HEK293 (cell line): ENCODE data around the gene AFF4.
"Not testable (repeated sequence)": the region's sequence is repeated elsewhere in the genome, so short reads cannot be mapped to it uniquely, and the experiment has no call there.

ENCODE experiments used
- CTCF ChIA-PET: fragments of 350-600 bp; formaldehyde crosslinking; extraction: SDS; loops from one replicate; lab custom pipeline; 2021; ENCODE audit warnings: antibody characterized with exemption; lab: Yijun Ruan, JAX
- POLR2A ChIA-PET: fragments of 300-600 bp; formaldehyde crosslinking; extraction: SDS; loops from one replicate; lab custom pipeline; 2020; ENCODE audit warnings: antibody characterized with exemption, inconsistent platforms; lab: Yijun Ruan, JAX
- H3K27ac ChIP-seq: fragments of 200-500 bp; sonication (Bioruptor generic); 2 replicates; pipeline ENCODE4 v1.5.1; 2014; ENCODE audit warnings: low read depth, low read length, control low read depth, inconsistent platforms; ENCODE audit errors: extremely low read depth
- H3K36me3 ChIP-seq, 2 experiments: fragments of 200-500 bp in 1 of 2; sonication (Bioruptor generic) in 1 of 2; 1 replicate in 1 of 2; 2 replicates in 1 of 2; pipeline ENCODE4 v1.5.1; 2014 to 2017; ENCODE audit warnings: inconsistent platforms in 2 of 2, low read length in 2 of 2; ENCODE audit not compliant: control insufficient read depth in 2 of 2, insufficient read depth in 1 of 2
- H3K4me1 ChIP-seq: fragments of 200-500 bp; sonication (Bioruptor generic); 2 replicates; pipeline ENCODE4 v1.5.1; 2014; ENCODE audit warnings: mild to moderate bottlenecking, low read length, inconsistent platforms; ENCODE audit not compliant: control insufficient read depth, insufficient read depth
- H3K4me3 ChIP-seq: 2 replicates; pipeline ENCODE4 v1.5.1; 2011; ENCODE audit warnings: low read depth, mild to moderate bottlenecking, control low read depth, low read length, moderate library complexity
- H3K9me3 ChIP-seq: fragments of 200-500 bp; sonication (Bioruptor generic); 2 replicates; pipeline ENCODE4 v1.5.1; 2014; ENCODE audit warnings: low read depth, low read length, inconsistent platforms; ENCODE audit not compliant: control insufficient read depth, insufficient read depth
- KLF16 ChIP-seq: fragments of 450-650 bp; formaldehyde crosslinking; IDR thresholded peaks from 2 replicates; pipeline ENCODE4 v1.5.1; 2017; ENCODE audit warnings: missing biosample characterization, missing genetic modification characterization
- ZBTB21 ChIP-seq: fragments of 450-650 bp; formaldehyde crosslinking; IDR thresholded peaks from 2 replicates; pipeline ENCODE4 v1.5.1; 2017; ENCODE audit warnings: missing biosample characterization, missing genetic modification characterization
- ZFP69B ChIP-seq: fragments of 450-650 bp; formaldehyde crosslinking; IDR thresholded peaks from 2 replicates; pipeline ENCODE4 v1.5.1; 2016; ENCODE audit warnings: missing biosample characterization, missing genetic modification characterization
- ZNF366 ChIP-seq: fragments of 450-650 bp; formaldehyde crosslinking; conservative IDR thresholded peaks from 2 replicates; pipeline ENCODE4 v1.5.1; 2016; ENCODE audit warnings: missing biosample characterization, missing genetic modification characterization
- ZNF473 ChIP-seq: fragments of 450-650 bp; formaldehyde crosslinking; IDR thresholded peaks from 2 replicates; pipeline ENCODE4 v1.5.1; 2017; ENCODE audit warnings: missing biosample characterization, missing genetic modification characterization
- ZNF654 ChIP-seq: fragments of 450-650 bp; formaldehyde crosslinking; IDR thresholded peaks from 2 replicates; pipeline ENCODE4 v1.5.1; 2016; ENCODE audit warnings: low read depth, missing biosample characterization, missing genetic modification characterization
- ZNF776 ChIP-seq: fragments of 450-650 bp; formaldehyde crosslinking; IDR thresholded peaks from 2 replicates; pipeline ENCODE4 v1.5.0; 2017; ENCODE audit warnings: missing biosample characterization, missing genetic modification characterization, borderline replicate concordance
- ZNF777 ChIP-seq: fragments of 450-650 bp; formaldehyde crosslinking; IDR thresholded peaks from 2 replicates; pipeline ENCODE4 v1.5.1; 2017; ENCODE audit warnings: missing biosample characterization, missing genetic modification characterization, borderline replicate concordance
- TF ChIP-seq, protein P1 (sequence below): fragments of 450-650 bp; formaldehyde crosslinking; IDR thresholded peaks from 2 replicates; pipeline ENCODE4 v1.5.1; 2016; ENCODE audit warnings: missing biosample characterization, missing genetic modification characterization
- TF ChIP-seq, protein P2 (sequence below): fragments of 450-650 bp; formaldehyde crosslinking; IDR thresholded peaks from 2 replicates; pipeline ENCODE4 v1.5.1; 2016; ENCODE audit warnings: missing biosample characterization, missing genetic modification characterization
- TF ChIP-seq, protein P3 (sequence below): fragments of 450-650 bp; formaldehyde crosslinking; IDR thresholded peaks from 2 replicates; pipeline ENCODE4 v1.5.1; 2016; ENCODE audit warnings: missing biosample characterization, missing genetic modification characterization, borderline replicate concordance

AFF4 gene

DNA sequence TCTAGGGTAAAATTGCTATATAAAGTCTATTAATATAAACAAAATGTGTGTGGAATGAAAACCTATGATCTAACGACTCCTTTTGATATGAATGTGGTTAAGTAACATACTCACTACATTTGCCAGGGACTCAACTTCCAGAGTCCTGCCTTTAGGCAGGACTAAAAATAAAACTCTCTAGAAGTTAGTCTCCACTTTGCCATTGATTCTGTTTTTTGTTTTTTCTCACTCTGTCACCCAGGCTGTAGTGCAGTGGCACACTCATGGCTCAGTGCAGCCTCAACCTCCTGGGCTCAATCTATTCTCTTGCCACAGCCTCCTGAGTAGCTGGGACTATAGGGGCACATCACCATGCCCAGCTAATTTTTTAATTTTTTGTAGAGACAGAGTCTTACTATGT, 32.9 kb upstream of the AFF4 start (continued):
- TF ChIP-seq, protein P1, sequence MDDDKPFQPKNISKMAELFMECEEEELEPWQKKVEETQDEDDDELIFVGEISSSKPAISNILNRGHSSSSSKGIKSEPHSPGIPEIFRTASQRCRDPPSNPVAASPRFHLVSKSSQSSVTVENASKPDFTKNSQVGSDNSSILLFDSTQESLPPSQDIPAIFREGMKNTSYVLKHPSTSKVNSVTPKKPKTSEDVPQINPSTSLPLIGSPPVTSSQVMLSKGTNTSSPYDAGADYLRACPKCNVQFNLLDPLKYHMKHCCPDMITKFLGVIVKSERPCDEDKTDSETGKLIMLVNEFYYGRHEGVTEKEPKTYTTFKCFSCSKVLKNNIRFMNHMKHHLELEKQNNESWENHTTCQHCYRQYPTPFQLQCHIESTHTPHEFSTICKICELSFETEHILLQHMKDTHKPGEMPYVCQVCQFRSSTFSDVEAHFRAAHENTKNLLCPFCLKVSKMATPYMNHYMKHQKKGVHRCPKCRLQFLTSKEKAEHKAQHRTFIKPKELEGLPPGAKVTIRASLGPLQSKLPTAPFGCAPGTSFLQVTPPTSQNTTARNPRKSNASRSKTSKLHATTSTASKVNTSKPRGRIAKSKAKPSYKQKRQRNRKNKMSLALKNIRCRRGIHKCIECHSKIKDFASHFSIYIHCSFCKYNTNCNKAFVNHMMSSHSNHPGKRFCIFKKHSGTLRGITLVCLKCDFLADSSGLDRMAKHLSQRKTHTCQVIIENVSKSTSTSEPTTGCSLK (tag by site-specific recombination), result no peak
- TF ChIP-seq ZNF654, result no peak

DNA sequence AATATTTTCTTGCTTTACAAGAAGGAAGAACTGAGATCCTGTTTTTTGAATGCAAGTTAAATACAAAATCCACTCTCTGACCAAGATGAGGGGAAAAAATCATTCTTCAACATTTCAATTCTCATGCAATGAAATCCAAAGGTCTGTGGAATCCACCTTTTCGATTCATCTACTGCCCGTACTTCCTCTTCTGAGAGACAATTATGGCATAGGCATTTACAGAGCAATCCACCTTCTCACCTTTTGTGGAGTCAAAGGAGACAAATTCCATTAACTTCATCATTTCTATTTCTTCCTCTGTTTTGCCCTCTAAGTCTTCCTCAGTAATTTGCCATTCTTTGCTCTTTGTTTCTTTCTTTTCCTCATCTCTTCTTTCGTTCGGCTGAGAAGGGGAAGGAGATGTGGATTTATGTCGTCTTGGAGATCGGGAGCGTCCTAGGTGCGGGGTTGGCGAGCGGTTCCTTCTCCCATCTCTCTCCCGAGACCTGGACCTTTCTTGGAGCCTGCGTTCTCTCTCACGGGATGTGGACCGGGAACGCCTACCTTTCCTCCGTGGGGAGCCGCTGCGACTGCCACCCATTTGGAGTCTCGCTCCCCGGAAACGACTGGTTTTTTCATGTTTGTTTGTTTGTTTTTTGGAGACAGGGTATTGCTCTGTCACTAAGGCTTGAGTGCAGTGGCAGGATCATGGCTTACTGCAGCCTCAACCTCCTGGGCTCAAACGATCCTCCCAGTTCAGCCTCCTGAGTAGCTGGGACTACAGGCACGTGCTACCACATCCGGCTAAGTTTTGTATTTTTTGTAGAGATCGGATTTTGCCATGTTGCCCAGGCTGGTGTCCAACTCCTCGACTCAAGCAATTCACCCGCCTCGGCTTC, 24.3 kb upstream of the AFF4 start:
- H3K4me3 ChIP-seq, result no peak overlapping the region
- CTCF ChIA-PET, result no interaction called here
- no peak for TF ChIP-seq ZFP69B (tag by site-specific recombination)
- TF ChIP-seq ZNF366, result 0 out of 2 replicates have a peak, but pooled peaks have one; percentile 19
- TF ChIP-seq ZNF777 (tag by site-specific recombination), result no peak
- TF ChIP-seq ZNF776, result no peak
- TF ChIP-seq, all 188 proteins: peak for 1
- Histone ChIP-seq H3K4me1 (no peaks in the 10 kb centered on the region), H3K9me3 (no peaks in the 10 kb centered on the region), H3K27ac (no peak overlapping the region), H3K36me3 (no peaks in the 10 kb centered on the region)
- POLR2A ChIA-PET, result interaction anchor here (0.6 kb wide), 1 partner anchor 12 kb away, joined by 4 read pairs; no protein-coding TSS in a partner anchor

DNA sequence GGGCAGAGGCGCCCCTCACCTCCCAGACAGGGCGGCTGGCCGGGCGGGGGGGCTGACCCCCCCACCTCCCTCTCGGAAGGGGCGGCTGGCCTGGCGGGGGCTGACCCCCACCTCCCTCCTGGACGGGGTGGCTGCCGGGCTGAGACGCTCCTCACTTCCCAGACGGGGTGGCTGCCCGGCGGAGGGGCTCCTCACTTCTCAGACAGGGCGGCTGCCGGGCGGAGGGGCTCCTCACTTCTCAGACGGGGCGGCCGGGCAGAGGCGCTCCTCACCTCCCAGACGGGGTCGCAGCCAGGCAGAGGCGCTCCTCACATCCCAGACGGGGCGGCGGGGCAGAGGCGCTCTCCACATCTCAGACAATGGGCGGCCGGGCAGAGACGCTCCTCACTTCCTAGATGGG, 19.5 kb upstream of the AFF4 start:
- H3K36me3 ChIP-seq, H3K27ac ChIP-seq, H3K9me3 ChIP-seq, H3K4me1 ChIP-seq, H3K4me3 ChIP-seq, CTCF ChIA-PET, POLR2A ChIA-PET: not testable (repeated sequence)

DNA sequence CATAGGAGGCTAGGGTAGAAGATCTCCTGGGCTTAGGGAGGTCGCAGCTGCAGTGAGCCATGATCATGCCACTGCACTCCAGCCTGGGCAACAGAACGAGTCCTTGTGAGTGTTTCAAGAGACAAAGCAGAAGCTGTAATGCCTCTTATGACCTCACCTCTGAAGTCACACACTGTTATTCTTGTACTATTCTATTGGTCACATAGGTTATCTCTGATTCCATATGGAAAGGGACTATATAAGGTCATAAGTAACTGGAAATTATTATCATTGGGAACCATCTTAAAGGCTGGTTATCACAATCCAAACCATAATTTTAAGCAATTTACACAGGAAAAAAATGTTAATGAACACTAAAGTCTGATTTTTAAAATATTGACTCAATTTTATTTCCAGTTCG, 17.9 kb upstream of the AFF4 start:
- Histone ChIP-seq H3K36me3 (no peaks in the 10 kb centered on the region), H3K9me3 (no peaks in the 10 kb centered on the region), H3K27ac (no peak overlapping the region), H3K4me1 (no peaks in the 10 kb centered on the region), H3K4me3 (no peak overlapping the region)
- ChIA-PET CTCF (no interaction called here), POLR2A (no interaction called here)
- TF ChIP-seq ZNF473 (tag by site-specific recombination) (no peak), KLF16 (tag by site-specific recombination) (no peak), ZBTB21 (tag by site-specific recombination) (peak; percentile 24; the same call in 1 of the 2 replicates)
- TF ChIP-seq, protein P2, sequence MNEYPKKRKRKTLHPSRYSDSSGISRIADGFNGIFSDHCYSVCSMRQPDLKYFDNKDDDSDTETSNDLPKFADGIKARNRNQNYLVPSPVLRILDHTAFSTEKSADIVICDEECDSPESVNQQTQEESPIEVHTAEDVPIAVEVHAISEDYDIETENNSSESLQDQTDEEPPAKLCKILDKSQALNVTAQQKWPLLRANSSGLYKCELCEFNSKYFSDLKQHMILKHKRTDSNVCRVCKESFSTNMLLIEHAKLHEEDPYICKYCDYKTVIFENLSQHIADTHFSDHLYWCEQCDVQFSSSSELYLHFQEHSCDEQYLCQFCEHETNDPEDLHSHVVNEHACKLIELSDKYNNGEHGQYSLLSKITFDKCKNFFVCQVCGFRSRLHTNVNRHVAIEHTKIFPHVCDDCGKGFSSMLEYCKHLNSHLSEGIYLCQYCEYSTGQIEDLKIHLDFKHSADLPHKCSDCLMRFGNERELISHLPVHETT (tag by site-specific recombination), result no peak
- TF ChIP-seq, protein P3, sequence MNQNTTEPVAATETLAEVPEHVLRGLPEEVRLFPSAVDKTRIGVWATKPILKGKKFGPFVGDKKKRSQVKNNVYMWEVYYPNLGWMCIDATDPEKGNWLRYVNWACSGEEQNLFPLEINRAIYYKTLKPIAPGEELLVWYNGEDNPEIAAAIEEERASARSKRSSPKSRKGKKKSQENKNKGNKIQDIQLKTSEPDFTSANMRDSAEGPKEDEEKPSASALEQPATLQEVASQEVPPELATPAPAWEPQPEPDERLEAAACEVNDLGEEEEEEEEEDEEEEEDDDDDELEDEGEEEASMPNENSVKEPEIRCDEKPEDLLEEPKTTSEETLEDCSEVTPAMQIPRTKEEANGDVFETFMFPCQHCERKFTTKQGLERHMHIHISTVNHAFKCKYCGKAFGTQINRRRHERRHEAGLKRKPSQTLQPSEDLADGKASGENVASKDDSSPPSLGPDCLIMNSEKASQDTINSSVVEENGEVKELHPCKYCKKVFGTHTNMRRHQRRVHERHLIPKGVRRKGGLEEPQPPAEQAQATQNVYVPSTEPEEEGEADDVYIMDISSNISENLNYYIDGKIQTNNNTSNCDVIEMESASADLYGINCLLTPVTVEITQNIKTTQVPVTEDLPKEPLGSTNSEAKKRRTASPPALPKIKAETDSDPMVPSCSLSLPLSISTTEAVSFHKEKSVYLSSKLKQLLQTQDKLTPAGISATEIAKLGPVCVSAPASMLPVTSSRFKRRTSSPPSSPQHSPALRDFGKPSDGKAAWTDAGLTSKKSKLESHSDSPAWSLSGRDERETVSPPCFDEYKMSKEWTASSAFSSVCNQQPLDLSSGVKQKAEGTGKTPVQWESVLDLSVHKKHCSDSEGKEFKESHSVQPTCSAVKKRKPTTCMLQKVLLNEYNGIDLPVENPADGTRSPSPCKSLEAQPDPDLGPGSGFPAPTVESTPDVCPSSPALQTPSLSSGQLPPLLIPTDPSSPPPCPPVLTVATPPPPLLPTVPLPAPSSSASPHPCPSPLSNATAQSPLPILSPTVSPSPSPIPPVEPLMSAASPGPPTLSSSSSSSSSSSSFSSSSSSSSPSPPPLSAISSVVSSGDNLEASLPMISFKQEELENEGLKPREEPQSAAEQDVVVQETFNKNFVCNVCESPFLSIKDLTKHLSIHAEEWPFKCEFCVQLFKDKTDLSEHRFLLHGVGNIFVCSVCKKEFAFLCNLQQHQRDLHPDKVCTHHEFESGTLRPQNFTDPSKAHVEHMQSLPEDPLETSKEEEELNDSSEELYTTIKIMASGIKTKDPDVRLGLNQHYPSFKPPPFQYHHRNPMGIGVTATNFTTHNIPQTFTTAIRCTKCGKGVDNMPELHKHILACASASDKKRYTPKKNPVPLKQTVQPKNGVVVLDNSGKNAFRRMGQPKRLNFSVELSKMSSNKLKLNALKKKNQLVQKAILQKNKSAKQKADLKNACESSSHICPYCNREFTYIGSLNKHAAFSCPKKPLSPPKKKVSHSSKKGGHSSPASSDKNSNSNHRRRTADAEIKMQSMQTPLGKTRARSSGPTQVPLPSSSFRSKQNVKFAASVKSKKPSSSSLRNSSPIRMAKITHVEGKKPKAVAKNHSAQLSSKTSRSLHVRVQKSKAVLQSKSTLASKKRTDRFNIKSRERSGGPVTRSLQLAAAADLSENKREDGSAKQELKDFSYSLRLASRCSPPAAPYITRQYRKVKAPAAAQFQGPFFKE, result no peak
